Epithelial cell of prostate (primary cell): Measurements from ENCODE around the gene TMEM240.

Experiments
- DNase-seq: peaks from one replicate; pipeline ENCODE4 v3.0.0-alpha.2; 2011; ENCODE audit warnings: low read depth, low spot score
- H3K27ac ChIP-seq: fragments of 450-650 bp; 2 replicates; pipeline ENCODE4 v1.5.1; 2017; ENCODE audit warnings: mild to moderate bottlenecking

Gene TMEM240

GRCh38 chr1:1540090-1540817 is at the start of gene TMEM240:
TSS of gene TMEM240 (minus strand) at chr1:1540624. CDS start at chr1:1540346, 278 bp downstream.
- H3K27ac ChIP-seq = no peak within 1 kb of the TSS
- DNase-seq = no peak

GRCh38 chr1:1583347-1584010 is 43.1 kb upstream of the TMEM240 start:
- H3K27ac ChIP-seq = no peak overlapping the region
- DNase-seq = no peak

DNA sequence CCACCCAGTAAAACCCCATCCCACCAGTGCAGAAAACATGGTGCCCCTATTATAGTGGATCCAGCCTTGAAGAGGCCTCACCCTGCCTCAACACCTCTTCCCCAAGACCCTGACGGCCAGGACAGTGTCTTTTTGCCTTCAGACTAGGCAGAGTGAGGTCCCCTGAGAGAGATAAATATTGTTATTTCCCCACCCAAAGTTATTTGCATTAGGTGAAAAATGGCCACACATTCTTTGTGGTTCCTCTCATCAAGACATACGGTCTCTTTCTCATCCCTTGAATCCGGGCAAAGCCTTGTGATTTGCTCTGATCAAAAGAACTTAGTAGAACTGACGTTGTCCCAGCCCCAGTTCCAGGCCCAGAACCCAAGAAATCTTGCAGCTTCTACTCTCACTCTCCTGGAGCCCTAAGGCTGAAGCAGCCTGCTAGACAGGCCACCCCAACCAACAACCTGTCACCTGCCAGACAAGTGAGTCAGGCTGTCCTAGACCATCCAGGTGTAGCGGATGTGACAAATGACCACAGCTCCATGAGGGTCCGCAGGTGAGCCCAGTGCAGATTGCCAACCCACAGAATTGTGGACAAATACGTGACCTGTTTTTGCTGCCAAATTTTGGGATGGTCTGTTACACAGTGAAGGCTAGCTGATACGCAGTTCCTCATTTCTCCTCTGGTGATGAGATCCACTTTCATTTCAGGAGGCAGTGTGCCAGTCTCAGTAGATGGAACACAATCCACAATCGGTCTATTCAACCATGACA is 42.3 kb upstream of the TMEM240 start:
- DNase-seq = no peak
- H3K27ac ChIP-seq = no peak overlapping the region

GRCh38 chr1:1578371-1578940 is 38.0 kb upstream of the TMEM240 start:
- DNase-seq = no peak
- no peak overlapping the region for H3K27ac ChIP-seq

- no peak for DNase-seq
These were observed 37.1 kb upstream of the TMEM240 start for GRCh38 chr1:1577367-1578011.

DNA sequence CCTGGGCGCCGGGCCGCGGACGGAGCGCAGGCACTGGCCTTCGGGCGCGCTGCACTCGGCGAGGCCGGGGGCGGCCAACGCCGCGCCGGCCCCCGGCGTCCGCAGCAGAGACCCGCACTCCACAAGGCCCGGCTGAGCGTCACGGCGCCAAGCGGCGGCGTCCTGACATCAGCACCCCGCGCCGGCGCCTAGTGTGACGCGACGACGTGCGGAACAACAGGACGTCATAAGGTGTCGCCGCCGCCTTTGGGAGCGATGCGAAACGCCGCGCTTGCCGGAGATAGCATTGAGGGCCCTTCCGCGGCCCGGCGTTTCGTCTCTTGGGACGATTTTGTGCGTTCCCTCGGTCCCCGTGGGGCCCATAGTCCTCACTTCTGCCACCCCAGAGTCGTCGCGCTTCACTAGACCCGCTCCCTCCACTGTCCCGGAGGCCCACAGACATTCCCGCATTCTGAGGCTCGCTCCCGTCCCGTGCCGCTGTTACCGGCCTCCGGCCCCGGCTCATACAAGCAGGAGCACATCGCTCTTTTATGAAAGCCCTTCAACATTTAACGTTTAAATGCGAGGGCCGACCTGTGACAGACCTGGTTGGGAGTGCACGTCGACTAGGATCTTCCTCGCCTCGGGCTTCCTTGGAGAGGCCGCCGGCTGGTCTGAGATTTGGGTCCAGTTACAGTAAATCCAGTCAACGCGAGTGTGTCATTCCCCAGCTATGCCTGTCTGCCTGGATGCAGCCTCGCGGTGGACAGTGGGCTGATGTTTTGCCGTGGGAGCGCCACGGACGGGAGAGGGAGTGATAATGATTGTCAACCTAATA is 34.5 kb upstream of the TMEM240 start, which contains the start of gene SSU72:
SSU72 (minus strand) TSS at position 143 of the 817 bp plus-strand sequence. CDS start 306 bp downstream, outside the sequence.
- peak within 1 kb of the TSS; percentile 95 for H3K27ac ChIP-seq
- DNase-seq = peak; percentile 64

More at GRCh38 chr1:1577367-1578011, 37.1 kb upstream of the TMEM240 start:
- H3K27ac ChIP-seq = no peak overlapping the region

DNA sequence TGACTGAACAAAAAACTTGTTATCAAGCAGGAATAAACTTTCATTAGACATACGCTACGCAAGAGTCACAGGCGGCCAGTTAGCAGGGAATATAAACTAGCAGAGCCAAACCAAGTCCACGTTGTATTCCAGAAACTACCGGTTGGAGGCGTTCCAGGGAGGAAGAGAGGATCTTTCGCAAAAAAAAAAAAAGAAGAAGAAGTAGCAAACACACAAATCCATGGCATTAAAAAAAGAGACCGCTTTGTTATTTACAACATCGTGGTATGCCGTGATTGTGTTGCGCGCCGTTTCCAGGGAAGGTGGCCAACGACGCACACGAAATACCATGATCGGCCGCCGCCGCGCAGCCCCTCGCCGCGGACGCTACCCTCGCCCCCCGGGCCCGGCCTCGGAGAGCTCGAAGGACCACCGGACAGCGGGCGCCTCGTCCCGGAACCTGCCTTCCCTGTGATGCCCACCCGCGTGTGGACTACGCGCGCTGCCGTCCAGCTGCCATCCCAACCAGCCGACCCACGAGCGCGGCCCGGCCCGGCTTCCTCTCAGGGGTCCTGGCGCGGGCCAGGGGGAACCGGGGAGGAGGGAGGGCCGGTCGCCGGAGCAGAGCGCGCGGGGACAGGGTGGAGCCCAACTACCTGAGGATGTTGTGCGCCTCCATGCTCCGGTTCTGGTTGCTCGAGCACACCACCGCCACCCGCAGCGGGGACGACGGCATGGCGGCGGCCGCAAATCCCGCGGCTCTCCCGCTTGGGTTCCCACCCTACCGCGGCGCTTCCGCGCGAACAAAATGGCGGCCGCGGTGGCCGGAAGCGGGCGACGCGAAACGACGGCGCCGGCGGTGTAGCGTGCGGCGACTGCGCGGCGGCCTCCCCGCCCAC is 33.7 kb upstream of the TMEM240 start:
- DNase-seq = no peak
- H3K27ac ChIP-seq = peak overlapping the region; percentile 95

- no peak overlapping the region for H3K27ac ChIP-seq
- DNase-seq = no peak
These were observed 28.9 kb upstream of the TMEM240 start for GRCh38 chr1:1569341-1569740.

DNA sequence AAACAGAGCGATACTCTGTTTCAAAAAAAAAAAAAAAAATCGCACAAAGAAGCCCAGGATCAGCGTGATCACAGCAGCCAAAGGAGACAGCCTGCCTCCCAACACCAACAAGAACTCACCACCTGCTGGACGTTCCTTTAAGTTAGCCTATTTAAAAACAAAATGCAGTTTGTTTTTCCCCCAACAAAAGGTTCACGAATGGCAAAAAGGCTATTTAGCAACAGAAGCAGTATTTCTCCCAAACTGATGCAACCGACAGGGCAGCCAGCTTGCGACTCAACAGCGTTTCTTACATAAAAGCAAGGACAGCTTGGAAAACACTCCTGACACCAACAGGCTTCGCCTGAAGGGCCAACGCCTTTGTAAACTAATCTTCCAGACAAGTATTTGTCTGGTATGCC is 27.5 kb upstream of the TMEM240 start:
- no peak overlapping the region for H3K27ac ChIP-seq
- DNase-seq = no peak

- DNase-seq = no peak
- H3K27ac ChIP-seq = no peak overlapping the region
These were observed 26.9 kb upstream of the TMEM240 start for GRCh38 chr1:1567152-1567875.

- DNase-seq = no peak
- H3K27ac ChIP-seq = no peak overlapping the region
These were observed 24.9 kb upstream of the TMEM240 start for GRCh38 chr1:1565340-1565739.

- DNase-seq = no peak
- no peak overlapping the region for H3K27ac ChIP-seq
These were observed 23.8 kb upstream of the TMEM240 start for GRCh38 chr1:1564268-1564667.

DNA sequence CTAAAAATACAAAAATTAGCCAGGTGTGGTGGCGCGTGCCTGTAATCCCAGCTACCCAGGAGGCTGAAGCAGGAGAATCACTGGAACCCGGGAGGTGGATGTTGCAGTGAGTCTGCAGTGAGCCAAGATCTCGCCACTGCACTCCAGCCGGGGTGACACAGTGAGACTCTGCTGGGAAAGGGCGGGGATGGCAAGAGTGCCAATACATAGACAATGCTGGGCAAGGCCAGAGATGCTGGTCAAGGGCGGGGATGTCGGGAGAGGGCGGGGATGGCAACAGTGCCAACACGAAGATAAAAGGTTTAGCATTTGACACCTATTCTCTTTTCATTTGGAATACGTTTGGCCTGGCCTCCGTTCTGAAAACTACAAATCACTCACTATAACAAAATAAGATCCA is 23.3 kb upstream of the TMEM240 start:
- H3K27ac ChIP-seq = no peak overlapping the region
- DNase-seq = no peak

DNA sequence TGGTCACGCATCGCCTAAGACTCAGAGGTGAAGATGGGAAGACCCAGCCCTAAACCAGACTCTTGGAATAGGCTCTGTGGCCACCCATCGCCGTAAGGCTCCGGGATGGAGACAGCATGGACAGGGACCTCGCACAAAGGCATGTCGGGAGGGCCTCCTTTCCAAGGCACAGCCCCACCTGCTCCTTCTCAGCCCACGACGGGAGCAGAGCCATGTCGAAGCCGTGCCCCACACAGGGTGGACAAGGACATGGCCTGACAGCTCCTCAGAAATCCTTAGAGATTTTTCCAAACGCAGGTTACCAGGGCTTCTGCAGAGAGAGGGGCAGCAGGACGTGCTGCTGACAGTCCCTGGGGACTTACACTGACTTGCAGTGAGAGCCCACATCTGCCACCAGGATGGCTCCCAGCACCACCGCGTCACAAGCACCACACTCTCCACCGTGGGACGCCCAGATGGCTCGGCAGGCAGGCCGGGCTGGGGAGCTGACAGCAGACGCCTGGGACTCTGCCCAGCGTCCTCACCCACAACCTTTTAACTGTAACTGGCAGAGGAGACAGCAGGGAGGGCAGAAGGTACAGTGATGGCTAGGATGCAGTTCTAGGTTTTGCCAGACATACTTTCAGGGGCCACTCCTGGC is 22.3 kb upstream of the TMEM240 start:
- no peak for DNase-seq
- no peak overlapping the region for H3K27ac ChIP-seq

- DNase-seq = no peak
- no peak overlapping the region for H3K27ac ChIP-seq
These were observed 21.5 kb upstream of the TMEM240 start for GRCh38 chr1:1561801-1562470.

DNA sequence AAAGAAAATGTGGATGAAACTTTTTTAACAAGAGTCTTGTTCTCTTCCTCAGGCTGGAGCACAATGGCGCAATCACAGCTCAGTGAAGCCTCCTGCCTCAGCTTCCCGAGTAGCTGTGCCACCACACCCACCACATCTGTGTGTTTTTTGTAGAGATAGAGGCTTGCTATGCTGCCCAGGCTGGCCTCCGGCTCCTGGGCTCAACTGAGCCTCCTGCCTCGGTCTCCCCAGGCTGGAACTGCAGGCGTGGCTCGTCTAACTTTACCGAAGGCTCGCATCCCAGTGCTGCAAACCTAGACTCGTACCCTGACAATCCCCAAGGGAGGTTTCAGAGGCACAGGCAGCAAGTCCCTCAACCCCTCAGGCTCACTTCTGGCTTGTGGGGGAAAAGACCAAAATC is 19.8 kb upstream of the TMEM240 start:
- no peak for DNase-seq

DNA sequence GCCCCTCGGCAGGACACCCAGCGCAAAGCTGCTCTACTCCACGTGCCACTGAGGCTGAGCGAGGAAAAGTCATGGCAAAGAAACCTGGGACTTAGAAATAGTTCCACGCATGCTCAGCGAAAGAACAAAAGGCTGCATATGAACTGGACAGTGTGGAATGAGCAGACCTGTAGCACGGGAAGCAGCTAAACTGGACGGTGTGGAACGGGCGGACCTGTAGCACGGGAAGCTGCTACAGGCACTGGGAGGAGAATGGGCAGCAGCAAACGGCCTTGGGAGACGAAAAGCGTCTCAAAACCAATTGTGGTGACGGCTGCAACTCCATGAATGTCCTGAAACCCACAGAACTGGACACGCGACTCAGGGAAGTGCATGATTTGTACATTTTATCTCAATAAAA is 18.6 kb upstream of the TMEM240 start:
- no peak overlapping the region for H3K27ac ChIP-seq

More for the DNA sequence above, 19.8 kb upstream of the TMEM240 start:
- H3K27ac ChIP-seq = no peak overlapping the region

More for the DNA sequence above, 18.6 kb upstream of the TMEM240 start:
- DNase-seq = no peak
